HG02852 (cell line): ENCODE results near the gene DUS2.
"Not testable (repeated sequence)": the region's sequence is repeated elsewhere in the genome, so short reads cannot be mapped to it uniquely, and the experiment has no call there.

Experiments used
- ATAC-seq: cut with Tn5 transposase; IDR thresholded peaks from one replicate; pipeline ENCODE4 v1.9.1; 2021; ENCODE audit warnings: mild to moderate bottlenecking, moderate library complexity; ENCODE audit not compliant: unreplicated experiment

DUS2 gene

DNA sequence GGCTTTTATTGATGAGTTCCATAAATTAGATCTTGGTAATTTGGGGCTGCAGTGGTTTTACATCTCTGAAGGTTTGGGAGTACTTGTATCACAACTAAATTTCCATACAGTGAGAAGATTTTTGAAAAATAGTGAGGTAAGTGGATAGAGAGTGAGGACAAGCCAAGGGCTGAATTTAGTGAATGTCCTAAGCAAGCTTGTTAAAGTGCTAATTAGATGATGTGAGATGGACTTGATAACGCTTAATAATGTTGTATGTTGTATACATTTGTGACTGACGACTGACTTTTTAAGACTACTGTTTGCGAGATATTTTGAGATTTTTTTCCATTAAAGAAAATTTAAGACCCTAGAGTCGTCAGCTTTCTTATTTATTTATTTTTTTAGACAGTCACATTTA is 66.0 kb downstream of the DUS2 start:
- ATAC-seq: no peak

DNA sequence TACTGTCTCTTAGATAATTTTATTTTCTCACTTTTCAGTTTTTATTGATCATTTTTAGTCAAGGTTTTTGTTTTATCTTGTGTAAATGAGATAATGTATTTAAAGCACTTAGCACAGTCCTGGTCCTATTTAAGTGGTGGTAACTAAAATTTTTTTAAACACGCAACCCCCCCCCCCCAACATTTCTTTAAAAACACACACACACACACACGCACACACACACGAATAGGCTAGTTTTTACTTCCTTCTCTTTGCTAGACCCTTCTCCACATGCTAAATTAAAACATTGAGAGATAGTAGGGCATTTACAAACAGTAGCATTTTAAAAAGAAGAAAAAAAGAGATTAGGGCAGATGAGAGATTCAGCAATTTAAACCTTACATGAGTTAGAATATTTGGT is 67.0 kb downstream of the DUS2 start:
- ATAC-seq: no peak

DNA sequence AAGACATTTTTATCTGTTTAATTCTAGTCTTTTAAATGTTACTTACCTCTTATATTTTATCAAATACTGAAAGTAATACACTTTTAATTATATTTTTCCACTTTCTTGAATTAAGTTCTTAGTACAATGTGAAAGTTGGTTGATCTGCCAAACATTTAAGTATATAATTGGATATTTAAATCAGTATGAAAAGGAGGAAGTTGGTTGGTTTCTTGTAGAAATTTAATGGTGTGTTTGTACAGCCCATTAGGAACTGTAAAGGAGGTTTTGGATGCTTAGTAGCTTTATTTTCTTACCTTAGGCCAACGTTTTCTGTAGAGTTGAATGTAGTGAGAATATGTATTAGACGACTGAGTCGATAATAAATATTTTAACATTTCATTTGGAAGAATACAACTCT is 67.4 kb downstream of the DUS2 start:
- ATAC-seq: no peak

DNA sequence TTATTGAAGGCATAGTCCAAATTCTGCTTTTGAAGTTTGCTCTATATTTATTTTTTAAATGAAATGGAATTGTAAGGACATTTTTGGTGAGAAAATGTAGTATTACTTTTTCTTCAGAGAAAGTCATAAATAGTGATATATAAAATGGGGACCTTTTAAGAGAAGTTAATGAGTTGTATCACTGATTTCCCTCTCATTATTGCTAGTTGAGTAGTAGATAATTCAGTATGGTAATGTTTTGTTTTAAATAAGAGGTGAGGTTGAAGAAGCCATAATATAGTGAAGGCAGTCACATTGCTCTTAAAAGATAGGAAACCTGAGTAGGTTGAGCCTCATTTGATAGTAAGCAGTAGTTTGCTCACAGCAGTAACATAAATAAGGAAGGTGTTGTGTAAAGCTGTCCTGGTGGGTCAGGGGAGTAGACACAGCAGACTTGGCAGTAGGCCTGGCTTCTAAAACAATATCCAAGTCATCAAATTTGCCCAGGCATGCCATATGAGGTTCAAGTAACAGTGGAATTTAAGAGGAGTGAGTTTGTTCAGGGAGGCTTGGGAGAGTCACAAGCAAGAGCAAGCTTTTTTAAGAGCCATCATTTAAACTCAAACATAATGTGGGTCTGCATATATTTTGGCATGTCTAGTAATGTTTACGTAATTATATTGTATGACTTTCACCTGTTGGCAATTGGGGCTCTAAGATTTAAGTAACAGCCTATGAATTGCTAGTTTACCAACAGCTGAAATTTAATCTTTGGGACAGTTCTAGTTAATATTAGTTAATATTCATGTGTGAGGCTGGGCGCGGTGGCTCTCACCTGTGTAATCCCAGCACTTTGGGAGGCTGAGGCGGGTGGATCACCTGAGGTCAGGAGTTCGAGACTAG is 68.5 kb downstream of the DUS2 start:
- no peak for ATAC-seq

DNA sequence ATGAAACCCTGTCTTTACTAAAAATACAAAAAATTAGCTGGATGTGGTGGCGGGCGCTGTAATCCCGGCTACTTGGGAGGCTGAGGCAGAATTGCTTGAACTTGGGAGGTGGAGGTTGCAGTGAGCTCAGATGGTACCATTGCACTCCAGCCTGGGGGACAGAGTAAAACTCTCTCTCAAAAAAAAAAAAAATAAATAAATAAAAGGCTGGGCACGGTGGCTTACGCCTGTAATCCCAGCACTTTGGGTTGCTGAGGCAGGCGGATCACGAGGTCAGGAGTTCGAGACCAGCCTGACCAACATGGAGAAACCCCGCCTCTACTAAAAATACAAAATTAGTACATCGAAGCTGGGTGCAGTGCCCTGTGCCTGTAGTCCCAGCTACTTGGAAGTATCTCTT is 69.2 kb downstream of the DUS2 start:
- not testable (repeated sequence) for ATAC-seq

DNA sequence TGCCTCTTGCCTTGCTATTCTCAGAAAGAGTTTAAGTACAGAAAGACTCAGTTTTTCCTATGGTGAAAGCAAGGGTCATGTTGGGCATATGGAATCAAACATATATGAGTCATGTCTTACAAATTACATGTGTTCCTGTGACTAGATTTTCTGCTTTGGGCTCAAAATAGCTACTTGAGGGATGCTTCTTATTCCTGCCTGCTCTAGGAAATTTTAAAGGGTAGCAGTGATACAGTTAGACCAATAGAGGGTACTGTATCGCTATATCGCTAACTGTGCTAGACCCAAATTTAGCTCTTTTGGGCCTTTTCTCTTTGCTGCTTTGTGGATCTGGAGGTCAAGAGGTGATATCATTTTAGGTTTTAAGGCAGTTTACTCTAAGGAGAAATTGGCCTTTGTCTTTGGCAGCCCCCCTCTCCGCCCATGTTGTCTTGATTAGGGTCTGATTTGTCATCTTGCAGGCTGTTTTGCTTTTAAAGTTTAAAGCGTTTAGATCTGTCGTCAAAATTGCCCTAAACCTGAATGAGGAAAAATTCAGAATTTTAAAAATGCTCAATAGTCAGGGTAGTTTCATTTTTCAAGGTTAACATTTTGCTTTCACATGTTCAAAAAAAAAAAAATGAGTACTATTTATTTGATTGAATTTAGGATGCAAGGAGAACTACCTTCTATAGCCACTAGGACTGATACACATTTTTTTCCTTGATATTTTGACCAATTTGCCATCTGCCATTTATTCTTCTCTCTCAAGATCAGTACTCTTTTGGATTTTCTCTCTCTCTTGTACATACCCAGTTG is 70.9 kb downstream of the DUS2 start:
- ATAC-seq: no peak

DNA sequence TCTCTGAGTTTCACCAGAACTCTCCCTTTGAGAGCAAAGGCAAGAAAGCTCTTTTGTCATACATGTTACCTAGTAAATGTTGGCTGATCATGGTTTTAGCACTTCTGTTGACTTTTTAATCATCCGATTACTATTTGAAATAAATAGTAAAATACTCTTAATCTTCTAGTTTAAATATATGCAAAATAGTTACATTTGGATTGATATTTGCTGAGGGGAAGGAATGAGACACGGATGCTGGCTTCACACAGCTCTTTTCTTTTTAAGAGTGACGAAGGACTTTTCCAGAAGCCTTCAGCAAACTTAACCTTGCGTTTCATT is 71.5 kb downstream of the DUS2 start:
- ATAC-seq: no peak

DNA sequence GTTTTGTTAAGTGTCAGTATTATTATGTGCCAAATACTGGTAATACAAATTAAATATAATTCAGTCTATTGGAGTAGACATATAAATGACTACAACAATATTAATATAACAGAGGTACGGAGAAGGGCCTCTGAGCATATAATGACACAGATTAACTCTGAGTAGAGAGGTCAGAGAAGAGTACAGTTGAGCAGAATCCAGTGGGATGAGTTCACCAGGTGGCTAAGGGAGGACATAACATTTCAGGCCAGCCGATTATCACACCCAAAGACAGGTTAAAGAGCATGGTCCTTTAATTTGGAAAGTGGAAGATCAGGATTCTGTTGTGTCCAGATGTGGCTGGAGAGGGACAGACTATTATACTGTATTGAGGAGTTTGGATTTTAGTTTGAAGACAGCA is 73.4 kb downstream of the DUS2 start:
- ATAC-seq: no peak

DNA sequence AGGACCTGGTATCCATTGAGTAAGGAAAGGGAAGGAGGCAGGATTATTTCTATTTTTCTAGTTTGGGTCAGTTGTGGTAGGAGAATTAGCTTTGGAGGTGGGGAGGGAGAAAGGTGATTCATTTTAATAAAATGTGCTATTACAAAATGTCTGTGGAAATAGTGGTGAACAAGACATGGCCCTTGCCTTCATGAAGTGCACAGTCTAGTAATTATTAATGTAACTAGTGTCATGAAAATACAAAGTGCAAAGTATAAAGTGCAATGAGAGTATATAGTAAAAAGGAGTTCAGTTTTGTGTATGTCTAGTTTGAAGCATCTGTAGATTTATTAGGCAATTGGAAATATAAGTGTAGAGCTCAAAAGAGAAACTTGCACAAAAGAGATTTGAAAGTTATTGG is 74.0 kb downstream of the DUS2 start:
- ATAC-seq: no peak

DNA sequence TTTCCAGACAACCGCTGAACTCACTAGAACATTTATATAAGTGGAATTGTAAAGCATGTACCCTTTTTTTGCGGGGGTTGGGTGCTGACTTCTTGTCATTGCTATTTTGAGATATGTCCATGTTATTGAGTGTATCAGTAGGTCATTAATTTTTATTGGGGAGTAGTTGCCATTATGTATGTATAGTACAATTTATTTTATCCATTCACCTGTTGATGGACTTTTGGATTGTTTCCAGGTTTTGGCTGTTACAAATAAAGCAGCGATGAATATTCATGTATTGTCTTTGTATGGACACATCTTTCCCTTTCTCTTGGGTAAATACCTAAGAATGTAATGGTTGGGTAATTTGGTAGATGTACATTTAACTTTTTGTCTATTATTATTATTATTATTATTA is 74.8 kb downstream of the DUS2 start:
- ATAC-seq: no peak

DNA sequence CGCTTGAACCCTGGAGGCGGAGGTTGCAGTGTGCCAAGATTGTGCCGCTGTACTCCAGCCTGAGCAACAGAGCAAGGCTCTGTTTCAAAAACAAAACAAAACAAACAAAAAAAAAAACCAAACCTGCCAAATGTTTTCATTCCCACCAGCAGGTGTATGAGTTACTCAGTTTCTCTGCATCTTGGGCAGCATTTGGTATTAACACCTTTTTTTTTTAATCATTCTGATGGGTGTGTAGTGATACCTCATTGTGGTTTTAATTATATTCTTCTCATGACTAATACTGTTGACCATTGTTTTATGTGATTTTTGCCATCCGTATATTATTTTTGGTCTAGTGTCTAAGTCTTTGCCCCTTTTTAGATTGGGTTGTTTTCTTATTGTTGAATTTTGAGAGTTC is 77.4 kb downstream of the DUS2 start:
- no peak for ATAC-seq

DNA sequence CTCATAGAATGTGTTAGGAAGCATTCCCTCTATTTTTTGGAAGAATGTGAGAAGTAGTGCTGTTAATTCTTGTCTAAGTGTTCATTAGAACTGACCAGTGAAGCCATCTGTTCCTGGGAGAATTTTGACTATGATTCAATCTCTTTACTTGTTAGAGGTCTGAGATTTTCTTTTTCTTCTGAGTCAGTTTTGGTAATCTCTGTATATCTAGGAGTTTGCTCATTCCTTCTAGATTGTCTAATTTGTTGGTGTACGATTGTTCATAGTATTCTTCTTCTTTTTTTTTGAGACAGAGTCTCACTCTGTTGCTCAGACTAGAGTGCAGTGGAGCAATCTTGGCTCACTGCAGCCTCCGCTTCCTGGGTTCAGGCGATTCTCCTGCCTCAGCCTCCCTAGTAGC is 82.5 kb downstream of the DUS2 start:
- no peak for ATAC-seq

DNA sequence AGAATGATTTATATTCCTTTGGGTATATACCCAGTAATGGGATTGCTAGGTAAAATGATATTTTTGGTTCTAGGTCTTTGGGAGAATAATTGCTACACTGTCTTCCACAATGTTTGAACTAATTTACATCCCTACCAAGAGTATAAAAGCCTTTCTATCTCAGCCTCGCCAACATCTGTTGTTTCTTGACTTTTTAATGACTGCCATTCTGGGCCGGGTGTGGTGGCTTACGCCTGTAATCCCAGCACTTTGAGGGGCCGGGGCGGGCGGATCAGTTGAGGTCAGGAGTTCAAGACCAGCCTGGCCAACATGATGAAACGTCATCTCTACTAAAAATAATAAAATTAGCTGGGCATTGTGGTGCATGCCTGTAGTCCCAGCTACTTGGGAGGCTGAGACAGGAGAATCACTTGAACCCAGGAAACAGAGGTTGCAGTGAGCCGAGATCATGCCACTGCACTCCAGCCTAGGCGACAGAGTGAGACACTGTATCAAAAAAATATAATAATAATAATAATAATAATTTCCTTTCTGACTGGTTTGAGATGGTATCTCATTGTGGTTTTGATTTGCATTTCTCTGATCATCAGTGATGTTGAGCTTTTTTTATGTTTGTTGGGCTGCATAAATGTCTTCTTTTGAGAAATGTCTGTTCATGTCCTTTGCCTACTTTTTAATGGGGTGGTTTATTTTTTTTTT is 84.3 kb downstream of the DUS2 start:
- not testable (repeated sequence) for ATAC-seq

DNA sequence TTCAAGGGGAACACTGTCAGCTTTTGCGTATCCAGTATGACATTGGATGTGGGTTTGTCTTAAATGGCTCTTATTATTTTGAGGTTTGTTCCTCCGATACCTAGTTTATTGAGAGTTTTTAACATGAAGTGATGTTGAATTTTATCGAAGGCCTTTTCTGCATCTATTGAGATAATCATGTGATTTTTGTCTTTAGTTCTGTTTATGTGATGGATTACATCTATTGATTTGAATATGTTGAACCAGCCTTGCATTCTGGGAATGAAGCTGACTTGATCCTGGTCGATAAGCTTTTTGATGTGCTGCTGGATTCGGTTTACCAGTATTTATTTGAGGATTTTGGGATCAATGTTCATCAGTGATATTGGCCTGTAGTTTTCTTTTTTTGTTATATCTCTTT is 86.1 kb downstream of the DUS2 start:
- not testable (repeated sequence) for ATAC-seq

DNA sequence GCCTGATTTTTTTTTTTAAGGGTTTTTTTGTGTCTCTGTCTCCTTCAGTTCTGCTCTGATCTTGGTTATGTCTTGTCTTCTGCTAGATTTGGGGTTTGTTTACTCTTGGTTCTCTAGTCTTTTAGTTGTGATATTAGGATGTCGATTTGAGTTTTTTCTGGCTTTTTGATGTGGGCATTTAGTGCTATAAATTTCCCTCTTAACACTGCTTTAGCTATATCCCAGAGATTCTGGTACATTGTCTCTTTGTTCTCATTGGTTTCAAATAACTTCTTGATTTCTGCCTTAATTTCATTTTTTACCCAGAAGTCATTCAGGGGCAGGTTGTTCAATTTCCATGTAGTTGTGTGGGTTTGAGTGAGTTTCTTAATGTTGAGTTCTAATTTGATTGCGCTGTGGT is 87.5 kb downstream of the DUS2 start:
- not testable (repeated sequence) for ATAC-seq

DNA sequence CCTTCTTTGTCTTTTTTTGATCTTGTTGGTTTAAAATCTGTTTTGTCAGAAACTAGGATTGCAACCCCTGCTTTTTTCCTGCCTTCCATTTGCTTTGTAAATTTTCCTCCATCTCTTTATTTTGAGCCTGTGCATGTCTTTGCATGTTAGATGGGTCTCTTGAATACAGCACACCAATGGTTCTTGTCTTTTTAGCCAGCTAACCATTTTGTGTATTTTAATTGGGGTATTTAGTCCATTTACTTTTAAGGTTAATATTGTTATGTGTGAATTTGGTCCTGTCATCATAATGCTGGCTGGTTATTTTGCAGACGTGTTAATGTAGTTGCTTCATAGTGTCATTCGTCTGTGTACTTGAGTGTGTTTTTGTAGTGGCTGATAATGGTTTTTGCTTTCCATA is 88.3 kb downstream of the DUS2 start:
- no peak for ATAC-seq

DNA sequence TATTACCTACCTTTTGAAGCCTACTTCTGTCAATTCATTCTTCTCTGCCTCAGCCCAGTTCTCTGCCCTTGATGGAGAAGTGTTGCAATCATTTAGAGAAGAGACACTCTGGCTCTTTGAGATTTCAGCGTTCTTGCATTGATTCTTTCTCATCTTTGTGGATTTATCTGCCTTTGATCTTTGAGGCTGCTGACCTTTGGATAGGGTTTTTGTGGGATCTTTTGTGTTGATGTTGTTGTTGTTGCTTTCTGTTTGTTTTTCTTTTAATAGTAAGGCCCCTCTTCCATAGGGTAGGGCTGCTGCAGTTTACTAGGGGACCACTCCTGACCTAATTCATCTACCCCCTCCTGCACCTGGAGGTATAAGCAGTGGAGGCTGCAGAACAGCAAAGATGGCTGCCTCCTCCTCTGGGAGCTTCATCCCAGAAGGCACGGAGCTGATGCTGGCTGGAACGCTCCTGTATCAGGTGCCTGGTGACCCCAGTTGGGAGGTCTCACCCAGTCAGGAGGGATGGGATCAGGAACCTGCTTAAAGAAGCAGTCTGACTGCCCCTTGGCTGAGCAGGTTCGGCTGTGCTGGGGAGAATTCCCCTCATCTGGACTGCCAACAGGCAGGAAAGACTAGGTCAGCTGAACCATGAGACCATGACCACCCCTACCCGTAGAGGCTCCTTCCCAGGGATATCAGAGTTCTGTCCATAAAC is 90.1 kb downstream of the DUS2 start:
- no peak for ATAC-seq

DNA sequence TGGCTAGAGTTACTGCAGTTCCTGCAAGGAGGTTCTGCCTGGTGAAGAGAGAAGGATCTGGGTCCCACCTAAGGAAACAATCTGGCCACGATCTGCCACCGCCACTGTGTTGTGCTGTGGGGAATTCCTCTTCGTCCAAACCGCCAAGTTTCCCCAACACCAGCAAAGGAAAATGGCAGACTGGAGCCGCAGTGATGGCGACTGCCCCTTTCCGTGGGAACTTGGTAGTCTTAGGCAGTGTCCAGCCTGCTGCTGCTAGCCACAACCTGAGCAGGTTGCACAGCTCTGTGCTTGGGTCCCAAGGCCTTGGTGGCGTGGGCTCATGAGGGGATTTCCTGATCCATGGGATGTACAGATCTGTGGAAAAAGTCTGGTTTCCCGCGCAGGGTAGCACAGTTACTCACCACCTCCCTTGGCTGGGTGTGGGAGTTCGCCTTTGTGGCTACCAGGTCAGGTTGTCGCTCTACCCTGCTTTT is 90.7 kb downstream of the DUS2 start:
- no peak for ATAC-seq

DNA sequence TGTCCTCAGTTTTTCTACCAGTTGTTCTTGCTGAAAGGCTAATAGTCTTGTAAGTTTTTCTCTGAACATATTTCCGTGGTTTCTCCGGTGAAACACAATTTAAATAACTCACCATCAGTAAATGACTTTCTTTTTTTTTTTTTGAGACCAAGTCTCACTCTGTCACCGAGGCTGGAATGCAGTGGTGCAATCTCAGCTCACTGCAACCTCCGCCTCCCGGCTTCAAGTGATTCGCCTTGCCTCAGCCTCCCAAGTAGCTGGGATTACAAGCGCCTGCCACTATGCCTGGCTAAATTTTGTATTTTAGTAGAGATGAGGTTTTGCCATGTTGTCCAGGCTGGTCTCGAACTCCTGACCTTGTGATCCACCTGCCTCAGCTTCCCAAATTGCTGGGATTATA is 91.9 kb downstream of the DUS2 start:
- not testable (repeated sequence) for ATAC-seq

DNA sequence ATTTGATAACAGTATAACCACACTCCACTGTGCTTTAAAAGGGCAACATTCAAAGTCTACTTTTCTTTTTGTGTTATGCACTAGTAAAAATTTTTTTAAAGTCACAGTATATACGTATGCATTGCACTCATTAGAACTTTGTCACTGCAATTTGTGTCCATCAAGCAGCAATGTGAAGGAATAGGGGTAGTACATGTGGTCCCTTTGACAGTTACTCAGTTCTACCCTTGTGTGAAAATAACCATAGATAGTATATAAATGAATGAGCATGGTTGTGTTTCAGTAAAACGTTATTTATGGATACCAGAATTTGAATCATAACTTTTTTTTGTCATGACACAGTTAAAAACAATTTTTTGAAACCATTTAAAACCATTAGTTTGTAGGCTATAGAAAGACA is 92.8 kb downstream of the DUS2 start:
- ATAC-seq: no peak

DNA sequence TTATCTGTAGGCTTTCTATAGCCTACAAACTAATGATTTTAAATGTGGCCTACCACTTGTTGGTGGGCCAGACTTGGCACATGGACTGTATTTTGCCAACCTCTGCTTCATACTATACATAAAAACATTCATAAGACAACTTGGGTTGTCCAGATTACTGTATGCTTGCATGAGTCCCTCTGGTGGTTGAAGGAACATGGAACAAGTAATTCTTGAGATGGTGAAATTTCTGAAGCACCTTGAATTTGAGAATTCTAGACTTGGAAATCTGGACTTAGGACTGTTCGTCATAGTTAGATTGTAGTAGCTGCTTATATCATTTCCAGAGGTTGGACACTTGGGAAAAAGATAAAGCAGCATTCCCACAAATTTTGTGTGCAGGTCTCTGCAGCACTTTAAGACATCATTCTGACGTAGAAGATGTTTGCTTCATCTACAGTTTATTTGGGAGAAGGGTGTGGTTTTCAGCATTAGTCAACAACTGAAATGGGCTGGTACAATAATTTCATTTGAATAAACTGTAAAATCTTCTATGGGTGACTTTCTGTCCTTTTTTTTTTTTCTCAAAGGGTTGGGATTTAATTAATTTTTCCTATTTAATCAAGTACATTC is 93.3 kb downstream of the DUS2 start:
- ATAC-seq: no peak
